ENCODE data around the gene PIM1. TPM values are rescaled to one million over a fixed set of nuclear protein-coding genes. Genes with fewer than 3 reads are reported as not detected.

PIM1 gene
- total and polyA plus RNA-seq, 2 donors: 24.2 to 31.7 TPM

- Histone ChIP-seq H3K27me3 (ENCODE audit: control insufficient read depth in 2 of 2, insufficient read depth in 1 of 2, low read length in 1 of 2) (no peaks in the 10 kb centered on the region), H3K36me3 (ENCODE audit: control insufficient read depth in 2 of 2, insufficient read depth in 2 of 2, low read length in 1 of 2) (no peaks in the 10 kb centered on the region), H3K27ac (ENCODE audit: low read depth in 1 of 2, low read length in 1 of 2) (no peak overlapping the region), H3K4me3 (ENCODE audit: low read length in 2 of 2) (no peak overlapping the region), H3K4me1 (ENCODE audit: control insufficient read depth in 2 of 2, insufficient read depth in 2 of 2, low read length in 2 of 2) (peaks cover 0 to 2% of the 10 kb centered on the region in 2 donors), H3K9me3 (ENCODE audit: control insufficient read depth in 2 of 2, insufficient read depth in 1 of 2, low read length in 1 of 2) (no peaks in the 10 kb centered on the region)
- 97% methylated on average over 2 of the region's 2 CpGs for WGBS
- DNase-seq (ENCODE audit: low read depth in 6 of 9, low spot score in 9 of 9): no peak
Measured at GRCh38 chr6:37143585-37143984, 26.4 kb upstream of the PIM1 start.

GRCh38 chr6:37145443-37145842 lies 24.5 kb upstream of the PIM1 start:
- Histone ChIP-seq H3K36me3 (ENCODE audit: control insufficient read depth in 2 of 2, insufficient read depth in 2 of 2, low read length in 1 of 2) (no peaks in the 10 kb centered on the region), H3K27ac (ENCODE audit: low read depth in 1 of 2, low read length in 1 of 2) (no peak overlapping the region), H3K4me1 (ENCODE audit: control insufficient read depth in 2 of 2, insufficient read depth in 2 of 2, low read length in 2 of 2) (peaks cover 0 to 2% of the 10 kb centered on the region in 2 donors), H3K27me3 (ENCODE audit: control insufficient read depth in 2 of 2, insufficient read depth in 1 of 2, low read length in 1 of 2) (no peaks in the 10 kb centered on the region), H3K9me3 (ENCODE audit: control insufficient read depth in 2 of 2, insufficient read depth in 1 of 2, low read length in 1 of 2) (no peaks in the 10 kb centered on the region), H3K4me3 (ENCODE audit: low read length in 2 of 2) (no peak overlapping the region)
- no peak for DNase-seq (ENCODE audit: low read depth in 6 of 9, low spot score in 9 of 9)
- WGBS: 98% methylated on average over 10 of the region's 10 CpGs

- DNase-seq (ENCODE audit: low read depth in 6 of 9, low spot score in 9 of 9): no peak
- no peak overlapping the region for H3K27ac ChIP-seq (ENCODE audit: low read depth in 1 of 2, low read length in 1 of 2)
- peaks cover 0 to 2% of the 10 kb centered on the region in 2 donors for H3K4me1 ChIP-seq (ENCODE audit: control insufficient read depth in 2 of 2, insufficient read depth in 2 of 2, low read length in 2 of 2)
- no peaks in the 10 kb centered on the region for H3K36me3 ChIP-seq (ENCODE audit: control insufficient read depth in 2 of 2, insufficient read depth in 2 of 2, low read length in 1 of 2)
- H3K27me3 ChIP-seq (ENCODE audit: control insufficient read depth in 2 of 2, insufficient read depth in 1 of 2, low read length in 1 of 2): no peaks in the 10 kb centered on the region
- WGBS: 93% methylated on average over 7 of the region's 7 CpGs
- no peaks in the 10 kb centered on the region for H3K9me3 ChIP-seq (ENCODE audit: control insufficient read depth in 2 of 2, insufficient read depth in 1 of 2, low read length in 1 of 2)
- H3K4me3 ChIP-seq (ENCODE audit: low read length in 2 of 2): no peak overlapping the region
Measured at GRCh38 chr6:37146735-37147157, 23.2 kb upstream of the PIM1 start.

- no peaks in the 10 kb centered on the region for H3K36me3 ChIP-seq (ENCODE audit: control insufficient read depth in 2 of 2, insufficient read depth in 2 of 2, low read length in 1 of 2)
- no peak overlapping the region for H3K27ac ChIP-seq (ENCODE audit: low read depth in 1 of 2, low read length in 1 of 2)
- no peak for DNase-seq (ENCODE audit: low read depth in 6 of 9, low spot score in 9 of 9)
- no peaks in the 10 kb centered on the region for H3K4me1 ChIP-seq (ENCODE audit: control insufficient read depth in 2 of 2, insufficient read depth in 2 of 2, low read length in 2 of 2)
- H3K9me3 ChIP-seq (ENCODE audit: control insufficient read depth in 2 of 2, insufficient read depth in 1 of 2, low read length in 1 of 2): no peaks in the 10 kb centered on the region
- H3K27me3 ChIP-seq (ENCODE audit: control insufficient read depth in 2 of 2, insufficient read depth in 1 of 2, low read length in 1 of 2): no peaks in the 10 kb centered on the region
- no peak overlapping the region for H3K4me3 ChIP-seq (ENCODE audit: low read length in 2 of 2)
Measured at GRCh38 chr6:37149745-37150144, 20.2 kb upstream of the PIM1 start.

GRCh38 chr6:37150314-37150713 lies 19.6 kb upstream of the PIM1 start:
- H3K9me3 ChIP-seq (ENCODE audit: control insufficient read depth in 2 of 2, insufficient read depth in 1 of 2, low read length in 1 of 2): no peaks in the 10 kb centered on the region
- no peak for DNase-seq (ENCODE audit: low read depth in 6 of 9, low spot score in 9 of 9)
- peaks cover 0 to 2% of the 10 kb centered on the region in 2 donors for H3K4me1 ChIP-seq (ENCODE audit: control insufficient read depth in 2 of 2, insufficient read depth in 2 of 2, low read length in 2 of 2)
- H3K27ac ChIP-seq (ENCODE audit: low read depth in 1 of 2, low read length in 1 of 2): no peak overlapping the region
- 59% methylated on average over 3 of the region's 3 CpGs for WGBS
- no peak overlapping the region for H3K4me3 ChIP-seq (ENCODE audit: low read length in 2 of 2)
- no peaks in the 10 kb centered on the region for H3K27me3 ChIP-seq (ENCODE audit: control insufficient read depth in 2 of 2, insufficient read depth in 1 of 2, low read length in 1 of 2)
- no peaks in the 10 kb centered on the region for H3K36me3 ChIP-seq (ENCODE audit: control insufficient read depth in 2 of 2, insufficient read depth in 2 of 2, low read length in 1 of 2)

GRCh38 chr6:37155394-37156312 lies 14.3 kb upstream of the PIM1 start:
- WGBS: 86% methylated on average over 11 of the region's 11 CpGs
- Histone ChIP-seq H3K4me1 (ENCODE audit: control insufficient read depth in 2 of 2, insufficient read depth in 2 of 2, low read length in 2 of 2) (peaks cover 0 to 5% of the 10 kb centered on the region in 2 donors), H3K36me3 (ENCODE audit: control insufficient read depth in 2 of 2, insufficient read depth in 2 of 2, low read length in 1 of 2) (no peaks in the 10 kb centered on the region), H3K4me3 (ENCODE audit: low read length in 2 of 2) (no peak overlapping the region), H3K9me3 (ENCODE audit: control insufficient read depth in 2 of 2, insufficient read depth in 1 of 2, low read length in 1 of 2) (no peaks in the 10 kb centered on the region), H3K27me3 (ENCODE audit: control insufficient read depth in 2 of 2, insufficient read depth in 1 of 2, low read length in 1 of 2) (no peaks in the 10 kb centered on the region), H3K27ac (ENCODE audit: low read depth in 1 of 2, low read length in 1 of 2) (no peak overlapping the region)
- DNase-seq (ENCODE audit: low read depth in 6 of 9, low spot score in 9 of 9): peak in 1 of 9 donors; percentile 37

- H3K27me3 ChIP-seq (ENCODE audit: control insufficient read depth in 2 of 2, insufficient read depth in 1 of 2, low read length in 1 of 2): no peaks in the 10 kb centered on the region
- no peak overlapping the region for H3K4me3 ChIP-seq (ENCODE audit: low read length in 2 of 2)
- no peaks in the 10 kb centered on the region for H3K36me3 ChIP-seq (ENCODE audit: control insufficient read depth in 2 of 2, insufficient read depth in 2 of 2, low read length in 1 of 2)
- H3K4me1 ChIP-seq (ENCODE audit: control insufficient read depth in 2 of 2, insufficient read depth in 2 of 2, low read length in 2 of 2): peaks cover 0 to 8% of the 10 kb centered on the region in 2 donors
- no peak overlapping the region for H3K27ac ChIP-seq (ENCODE audit: low read depth in 1 of 2, low read length in 1 of 2)
- no peaks in the 10 kb centered on the region for H3K9me3 ChIP-seq (ENCODE audit: control insufficient read depth in 2 of 2, insufficient read depth in 1 of 2, low read length in 1 of 2)
- no peak for DNase-seq (ENCODE audit: low read depth in 6 of 9, low spot score in 9 of 9)
- WGBS: 98% methylated on average over 6 of the region's 6 CpGs
Measured at GRCh38 chr6:37158508-37158907, 11.4 kb upstream of the PIM1 start.

GRCh38 chr6:37160922-37161778 lies 8.8 kb upstream of the PIM1 start:
- Histone ChIP-seq H3K4me3 (ENCODE audit: low read length in 2 of 2) (no peak overlapping the region), H3K27me3 (ENCODE audit: control insufficient read depth in 2 of 2, insufficient read depth in 1 of 2, low read length in 1 of 2) (no peaks in the 10 kb centered on the region), H3K4me1 (ENCODE audit: control insufficient read depth in 2 of 2, insufficient read depth in 2 of 2, low read length in 2 of 2) (peaks cover 0 to 3% of the 10 kb centered on the region in 2 donors), H3K36me3 (ENCODE audit: control insufficient read depth in 2 of 2, insufficient read depth in 2 of 2, low read length in 1 of 2) (no peaks in the 10 kb centered on the region), H3K27ac (ENCODE audit: low read depth in 1 of 2, low read length in 1 of 2) (no peak overlapping the region), H3K9me3 (ENCODE audit: control insufficient read depth in 2 of 2, insufficient read depth in 1 of 2, low read length in 1 of 2) (no peaks in the 10 kb centered on the region)
- DNase-seq (ENCODE audit: low read depth in 6 of 9, low spot score in 9 of 9): no peak
- WGBS: 76% methylated on average over 8 of the region's 8 CpGs

- no peaks in the 10 kb centered on the region for H3K36me3 ChIP-seq (ENCODE audit: control insufficient read depth in 2 of 2, insufficient read depth in 2 of 2, low read length in 1 of 2)
- no peak overlapping the region for H3K27ac ChIP-seq (ENCODE audit: low read depth in 1 of 2, low read length in 1 of 2)
- H3K4me1 ChIP-seq (ENCODE audit: control insufficient read depth in 2 of 2, insufficient read depth in 2 of 2, low read length in 2 of 2): peaks cover 0 to 3% of the 10 kb centered on the region in 2 donors
- H3K27me3 ChIP-seq (ENCODE audit: control insufficient read depth in 2 of 2, insufficient read depth in 1 of 2, low read length in 1 of 2): no peaks in the 10 kb centered on the region
- no peak overlapping the region for H3K4me3 ChIP-seq (ENCODE audit: low read length in 2 of 2)
- WGBS: 97% methylated on average over 4 of the region's 4 CpGs
- H3K9me3 ChIP-seq (ENCODE audit: control insufficient read depth in 2 of 2, insufficient read depth in 1 of 2, low read length in 1 of 2): no peaks in the 10 kb centered on the region
- no peak for DNase-seq (ENCODE audit: low read depth in 6 of 9, low spot score in 9 of 9)
Measured at GRCh38 chr6:37162740-37163139, 7.2 kb upstream of the PIM1 start.
